ENCODE results near the gene NUP153. TPM values are rescaled to one million over a fixed set of nuclear protein-coding genes. Genes with fewer than 3 reads are reported as not detected.
"Not testable (repeated sequence)": the region's sequence is repeated elsewhere in the genome, so short reads cannot be mapped to it uniquely, and the experiment has no call there.

The NUP153 gene
- total and polyA plus RNA-seq, 7 donors: 6.6 to 31.4 (median 30.0) TPM

DNA sequence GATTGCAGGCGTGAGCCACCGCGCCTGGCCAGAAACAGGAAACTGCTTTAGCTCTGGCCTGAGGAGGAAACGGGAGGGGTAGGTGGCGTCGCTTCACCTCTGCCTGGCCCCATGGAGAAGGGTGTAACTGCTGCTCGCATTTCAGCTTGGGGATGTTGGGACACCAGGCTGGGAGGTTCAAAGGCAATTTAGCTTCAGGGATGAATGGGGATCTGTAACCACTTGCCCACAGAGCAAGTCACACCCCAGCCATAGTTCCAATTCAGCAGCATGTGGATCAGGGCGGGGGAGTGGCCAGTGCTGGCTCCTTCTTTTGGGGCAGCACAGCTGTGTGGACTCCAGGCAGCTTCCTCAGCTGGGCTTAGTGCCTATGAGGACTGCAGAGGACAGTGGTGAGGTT, 34.8 kb upstream of the NUP153 start:
- TF ChIP-seq, protein P1, sequence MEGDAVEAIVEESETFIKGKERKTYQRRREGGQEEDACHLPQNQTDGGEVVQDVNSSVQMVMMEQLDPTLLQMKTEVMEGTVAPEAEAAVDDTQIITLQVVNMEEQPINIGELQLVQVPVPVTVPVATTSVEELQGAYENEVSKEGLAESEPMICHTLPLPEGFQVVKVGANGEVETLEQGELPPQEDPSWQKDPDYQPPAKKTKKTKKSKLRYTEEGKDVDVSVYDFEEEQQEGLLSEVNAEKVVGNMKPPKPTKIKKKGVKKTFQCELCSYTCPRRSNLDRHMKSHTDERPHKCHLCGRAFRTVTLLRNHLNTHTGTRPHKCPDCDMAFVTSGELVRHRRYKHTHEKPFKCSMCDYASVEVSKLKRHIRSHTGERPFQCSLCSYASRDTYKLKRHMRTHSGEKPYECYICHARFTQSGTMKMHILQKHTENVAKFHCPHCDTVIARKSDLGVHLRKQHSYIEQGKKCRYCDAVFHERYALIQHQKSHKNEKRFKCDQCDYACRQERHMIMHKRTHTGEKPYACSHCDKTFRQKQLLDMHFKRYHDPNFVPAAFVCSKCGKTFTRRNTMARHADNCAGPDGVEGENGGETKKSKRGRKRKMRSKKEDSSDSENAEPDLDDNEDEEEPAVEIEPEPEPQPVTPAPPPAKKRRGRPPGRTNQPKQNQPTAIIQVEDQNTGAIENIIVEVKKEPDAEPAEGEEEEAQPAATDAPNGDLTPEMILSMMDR (IDR thresholded peaks at IDR 0.05): no peak
- Histone ChIP-seq H3K36me3 (no peaks in the 10 kb centered on the region), H3K27me3 (no peaks in the 10 kb centered on the region), H3K9me3 (peaks cover 0 to 9% (median 3%) of the 10 kb centered on the region in 4 donors), H3K27ac (no peak overlapping the region), H3K4me1 (no peaks in the 10 kb centered on the region), H3K4me3 (no peak overlapping the region)
- intact Hi-C loops (cut with DNase I): no loop called here
- no peak for DNase-seq
- 57 to 60% methylated on average over 8 of the region's 8 CpGs for whole genome bisulfite sequencing, 2 donors

DNA sequence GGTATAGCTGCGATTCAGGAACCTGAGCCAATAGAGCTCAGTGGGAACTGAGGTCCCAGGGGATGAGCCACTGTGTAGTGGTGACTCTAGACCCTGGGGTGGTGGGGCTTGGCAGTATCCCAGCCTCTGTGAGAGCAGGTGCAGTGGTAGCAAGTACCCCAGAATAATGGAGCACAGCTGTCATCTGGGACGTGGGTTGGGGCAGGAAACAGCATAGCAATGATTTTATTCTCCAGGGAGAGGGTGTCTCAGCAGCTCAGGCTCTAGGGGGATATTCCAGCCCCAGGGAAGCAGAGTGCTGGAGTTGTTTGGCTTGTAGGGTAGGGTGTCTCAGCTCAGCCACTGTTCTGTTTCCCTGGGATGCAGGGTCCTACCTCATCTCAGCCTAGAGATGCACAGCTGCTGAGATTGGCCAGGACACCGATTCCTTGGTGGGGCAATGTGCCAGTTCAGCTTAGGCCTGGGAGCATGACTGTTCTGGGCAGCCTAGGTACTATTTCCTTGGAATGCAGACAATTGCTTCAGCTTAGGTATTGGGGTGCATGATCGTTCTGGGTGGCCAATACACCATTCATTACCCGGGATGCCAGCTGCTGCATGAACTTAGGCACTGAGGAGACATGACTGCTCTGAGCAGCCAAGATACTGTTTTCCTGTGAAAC, 34.0 kb upstream of the NUP153 start:
- no peak overlapping the region for H3K27ac ChIP-seq
- no peak for TF ChIP-seq POLR2AphosphoS5 (IDR thresholded peaks at IDR 0.05)
- TF ChIP-seq, protein P1 (IDR thresholded peaks at IDR 0.05): no peak
- TF ChIP-seq EP300 (IDR thresholded peaks at IDR 0.05): no peak
- no peak for TF ChIP-seq POLR2A (IDR thresholded peaks at IDR 0.05)
- WGBS, 2 donors: 65 to 67% methylated on average over 5 of the region's 5 CpGs
- no peaks in the 10 kb centered on the region for H3K4me1 ChIP-seq
- no peak for DNase-seq
- H3K36me3 ChIP-seq: no peaks in the 10 kb centered on the region
- H3K4me3 ChIP-seq: no peak overlapping the region
- intact Hi-C loops (cut with DNase I): no loop called here
- H3K27me3 ChIP-seq: no peaks in the 10 kb centered on the region
- peaks cover 0 to 9% (median 3%) of the 10 kb centered on the region in 4 donors for H3K9me3 ChIP-seq

DNA sequence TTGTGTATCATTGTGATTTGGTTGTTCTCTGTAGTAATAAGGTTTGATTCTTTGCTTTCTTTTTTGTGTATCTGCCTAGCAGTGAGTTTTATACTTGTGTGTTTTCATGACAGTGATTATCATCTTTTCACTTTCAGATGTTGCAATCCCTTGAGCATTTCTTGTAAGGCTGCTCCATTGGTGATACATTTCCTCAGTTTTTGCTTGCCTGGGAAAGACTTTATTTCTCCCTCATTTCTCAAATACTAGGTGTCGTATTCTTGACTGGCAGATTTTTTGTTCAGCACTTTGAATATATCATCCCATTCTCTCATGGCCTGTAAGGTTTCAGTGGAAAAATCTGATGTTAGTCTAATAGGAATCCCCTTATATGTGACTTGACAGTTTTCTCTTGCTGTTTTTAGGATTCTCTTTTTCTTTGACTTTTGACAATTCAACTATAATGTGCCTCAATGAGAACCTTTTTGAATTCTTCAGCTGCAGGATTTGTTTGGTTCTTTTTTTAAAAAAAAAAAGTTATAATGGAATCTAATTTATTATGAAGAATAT, 31.1 kb upstream of the NUP153 start:
- H3K4me3 ChIP-seq: no peak overlapping the region
- no peak for DNase-seq
- H3K36me3 ChIP-seq: no peaks in the 10 kb centered on the region
- H3K4me1 ChIP-seq: no peaks in the 10 kb centered on the region
- whole genome bisulfite sequencing, 2 donors: 95 to 96% methylated on average over 1 of the region's 1 CpG
- peaks cover 0 to 9% (median 3%) of the 10 kb centered on the region in 4 donors for H3K9me3 ChIP-seq
- no peak overlapping the region for H3K27ac ChIP-seq
- TF ChIP-seq POLR2AphosphoS5 (IDR thresholded peaks at IDR 0.05) (no peak), POLR2A (IDR thresholded peaks at IDR 0.05) (no peak), EP300 (IDR thresholded peaks at IDR 0.05) (no peak)
- TF ChIP-seq, protein P1 (IDR thresholded peaks at IDR 0.05): no peak
- H3K27me3 ChIP-seq: no peaks in the 10 kb centered on the region
- intact Hi-C loops (cut with DNase I): no loop called here

DNA sequence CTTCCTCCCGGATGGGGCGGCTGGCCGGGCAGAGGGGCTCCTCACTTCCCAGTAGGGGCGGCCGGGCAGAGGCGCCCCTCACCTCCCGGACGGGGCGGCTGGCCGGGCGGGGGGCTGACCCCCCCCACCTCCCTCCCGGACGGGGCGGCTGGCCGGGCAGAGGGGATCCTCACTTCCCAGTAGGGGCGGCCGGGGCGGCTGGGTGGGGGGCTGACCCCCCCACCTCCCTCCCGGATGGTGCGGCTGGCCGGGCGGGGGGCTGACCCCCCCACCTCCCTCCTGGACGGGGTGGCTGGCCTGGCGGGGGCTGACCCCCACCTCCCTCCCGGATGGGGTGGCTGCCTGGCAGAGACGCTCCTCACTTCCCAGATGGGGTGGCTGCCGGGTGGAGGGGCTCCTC, 28.6 kb upstream of the NUP153 start:
- DNase-seq; H3K36me3 ChIP-seq; H3K27me3 ChIP-seq; H3K4me3 ChIP-seq; H3K27ac ChIP-seq; H3K4me1 ChIP-seq; intact Hi-C loops (cut with DNase I); H3K9me3 ChIP-seq: not testable (repeated sequence)
- 97 to 98% methylated on average over 21 to 24 of the region's 27 CpGs for WGBS, 2 donors

DNA sequence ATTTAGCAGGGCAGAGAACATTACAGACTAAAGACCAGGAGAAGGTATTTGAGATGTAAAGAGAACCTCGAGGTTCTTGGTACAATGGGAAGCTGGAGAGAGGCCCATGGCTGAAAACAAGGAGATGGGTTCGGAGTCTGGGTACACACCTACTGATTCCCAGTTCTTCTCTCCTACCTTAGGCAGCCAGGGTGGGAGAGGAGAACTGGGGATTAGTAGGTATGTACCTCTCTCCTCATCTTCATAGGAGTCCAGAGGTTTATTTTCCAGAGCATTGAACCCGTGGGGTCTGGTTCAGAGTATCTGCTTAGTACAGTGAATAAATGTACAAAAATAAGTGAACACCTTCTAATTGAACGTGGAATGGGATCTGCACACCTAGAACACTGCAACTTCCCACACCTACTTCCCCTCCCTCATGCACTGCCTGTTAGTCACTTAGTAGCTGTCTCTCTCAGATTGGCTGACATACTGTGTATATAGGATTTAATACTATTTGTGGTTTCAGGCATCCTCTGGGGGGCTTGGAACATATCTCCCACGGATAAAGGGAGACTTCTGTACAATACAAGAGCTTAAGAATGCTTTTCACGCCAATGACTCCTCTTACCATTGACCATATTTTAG, 23.5 kb upstream of the NUP153 start:
- no peak overlapping the region for H3K27ac ChIP-seq
- 82 to 86% methylated on average over 6 of the region's 6 CpGs for WGBS, 2 donors
- no peak overlapping the region for H3K4me3 ChIP-seq
- no peaks in the 10 kb centered on the region for H3K27me3 ChIP-seq
- no peak for DNase-seq
- no peaks in the 10 kb centered on the region for H3K9me3 ChIP-seq
- intact Hi-C loops (cut with DNase I): no loop called here
- peaks cover 0 to 2% (median 0%) of the 10 kb centered on the region in 4 donors for H3K4me1 ChIP-seq
- no peaks in the 10 kb centered on the region for H3K36me3 ChIP-seq
- TF ChIP-seq, protein P1 (IDR thresholded peaks at IDR 0.05): no peak
- TF ChIP-seq EP300 (IDR thresholded peaks at IDR 0.05): no peak
- no peak for TF ChIP-seq POLR2AphosphoS5 (IDR thresholded peaks at IDR 0.05)
- TF ChIP-seq POLR2A (IDR thresholded peaks at IDR 0.05): no peak

Data from sigmoid colon (tissue), 7 donors.